Lung (tissue), 12 donors: ENCODE results near the gene FAM200C. TPM values are rescaled to one million over a fixed set of nuclear protein-coding genes. Genes with fewer than 3 reads are reported as not detected.

Experiments
- ATAC-seq: fragments of 200-7000 bp; cut with Tn5 transposase; one replicate; pipeline ENCODE4 v1.9.1; 2020; ENCODE audit warnings: moderate number of reproducible peaks; ENCODE audit not compliant: insufficient read depth, low FRiP score
- DNase-seq, 3 donors: peaks; one replicate each; pipeline ENCODE4 v3.0.0-alpha.2; 2013 to 2017
- H3K27ac ChIP-seq, 2 donors: one replicate each; pipeline ENCODE4 v1.5.1; 2013; ENCODE audit warnings: mild to moderate bottlenecking in 2 of 2, moderate library complexity in 2 of 2, control low read depth in 1 of 2, inconsistent platforms in 1 of 2, low read depth in 1 of 2, low read length in 1 of 2
- H3K27me3 ChIP-seq, 3 donors: one replicate each; pipeline ENCODE4 v1.5.1; 2013; ENCODE audit warnings: low read length in 2 of 3; ENCODE audit not compliant: control insufficient read depth in 3 of 3, insufficient read depth in 3 of 3
- H3K36me3 ChIP-seq, 4 donors: one replicate each; pipeline ENCODE4 v1.5.1; 2013; ENCODE audit warnings: low read length in 4 of 4, mild to moderate bottlenecking in 1 of 4, moderate library complexity in 1 of 4; ENCODE audit not compliant: control insufficient read depth in 4 of 4, insufficient read depth in 4 of 4
- H3K4me1 ChIP-seq, 5 donors: one replicate each; pipeline ENCODE4 v1.5.1; 2013; ENCODE audit warnings: low read length in 5 of 5, mild to moderate bottlenecking in 2 of 5, moderate library complexity in 1 of 5; ENCODE audit not compliant: control insufficient read depth in 5 of 5, insufficient read depth in 5 of 5
- H3K4me3 ChIP-seq: one replicate; pipeline ENCODE4 v1.5.1; 2013; ENCODE audit warnings: mild to moderate bottlenecking, control low read depth, moderate library complexity
- H3K9ac ChIP-seq, 2 donors: one replicate each; pipeline ENCODE4 v1.5.1; 2013; ENCODE audit warnings: low read length in 2 of 2, control low read depth in 1 of 2; ENCODE audit not compliant: insufficient read depth in 1 of 2
- H3K9me3 ChIP-seq, 4 donors: one replicate each; pipeline ENCODE4 v1.5.1; 2013; ENCODE audit warnings: low read length in 3 of 4, mild to moderate bottlenecking in 1 of 4, moderate library complexity in 1 of 4; ENCODE audit not compliant: control insufficient read depth in 4 of 4, insufficient read depth in 3 of 4
- WGBS, 2 donors: extraction: QIAGEN DNeasy Blood & Tissue Kit; methylation state at CpG; one replicate each; pipeline ENCODE4 v1.1.7; 2013; 5-methylcytosine and 5-hydroxymethylcytosine counted together
- polyA plus RNA-seq, 2 donors: library from polyadenylated mRNA; stranded (reverse); fragments of 200-250 nt; gene quantifications; one replicate each; pipeline ENCODE4 v1.2.1, GENCODE V29; 2013
- total RNA-seq, 2 donors: library from RNA; depleted of rRNA in 1 of 2; stranded (reverse); fragments of >200 nt in 1 of 2; gene quantifications; one replicate each; pipeline ENCODE4 v1.2.1, GENCODE V29; 2014 to 2021
- TF ChIP-seq, protein P1 (sequence below): IDR thresholded peaks from 2 replicates; pipeline ENCODE4 v1.5.1; 2012; ENCODE audit warnings: mild to moderate bottlenecking; ENCODE audit errors: control extremely low read depth, extremely low read depth
- donor health status: control.
- donor health status: control.
- donor health status: Bipolar disorder and iron deficiency.
- donor health status: healthy.
- donor health status: DM: yes; HTN: yes; CAD: no.

Gene FAM200C
- total and polyA plus RNA-seq, 4 donors: 1.1 to 12.3 (median 3.7) TPM

DNA sequence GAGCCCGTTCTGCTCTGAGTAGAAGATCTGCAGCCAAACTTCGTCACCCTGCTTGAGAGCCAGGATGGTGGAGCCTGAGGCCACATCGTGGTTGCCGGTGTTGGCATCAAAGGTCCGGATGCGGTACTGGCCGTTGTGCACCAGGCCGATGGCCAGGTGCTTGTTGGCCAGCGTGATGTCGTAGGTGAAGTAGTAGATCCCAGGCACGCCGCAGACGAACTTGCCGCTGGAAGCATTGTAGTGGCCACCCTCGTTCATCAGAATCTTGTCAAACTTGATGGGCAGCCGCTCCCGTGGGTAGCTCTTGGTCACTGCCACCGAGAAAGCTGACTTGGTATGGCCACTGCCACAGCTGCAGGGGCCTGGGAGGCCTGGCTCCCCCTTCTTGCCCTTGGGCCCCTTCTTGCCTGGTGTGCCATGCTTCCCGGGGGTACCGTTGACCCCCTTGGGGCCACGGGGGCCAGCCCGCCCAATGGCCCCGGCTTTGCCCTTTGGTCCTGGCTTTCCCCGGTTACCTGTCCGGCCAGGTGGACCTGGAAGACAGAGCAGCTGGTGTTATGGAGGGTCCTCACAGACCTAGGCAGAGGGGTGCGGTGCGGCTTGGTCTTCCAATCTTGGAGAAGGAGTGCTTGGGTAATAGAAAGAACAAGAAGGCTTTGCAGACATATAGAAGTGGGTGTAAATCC lies 50.5 kb downstream of the FAM200C start:
- TF ChIP-seq, protein P1, sequence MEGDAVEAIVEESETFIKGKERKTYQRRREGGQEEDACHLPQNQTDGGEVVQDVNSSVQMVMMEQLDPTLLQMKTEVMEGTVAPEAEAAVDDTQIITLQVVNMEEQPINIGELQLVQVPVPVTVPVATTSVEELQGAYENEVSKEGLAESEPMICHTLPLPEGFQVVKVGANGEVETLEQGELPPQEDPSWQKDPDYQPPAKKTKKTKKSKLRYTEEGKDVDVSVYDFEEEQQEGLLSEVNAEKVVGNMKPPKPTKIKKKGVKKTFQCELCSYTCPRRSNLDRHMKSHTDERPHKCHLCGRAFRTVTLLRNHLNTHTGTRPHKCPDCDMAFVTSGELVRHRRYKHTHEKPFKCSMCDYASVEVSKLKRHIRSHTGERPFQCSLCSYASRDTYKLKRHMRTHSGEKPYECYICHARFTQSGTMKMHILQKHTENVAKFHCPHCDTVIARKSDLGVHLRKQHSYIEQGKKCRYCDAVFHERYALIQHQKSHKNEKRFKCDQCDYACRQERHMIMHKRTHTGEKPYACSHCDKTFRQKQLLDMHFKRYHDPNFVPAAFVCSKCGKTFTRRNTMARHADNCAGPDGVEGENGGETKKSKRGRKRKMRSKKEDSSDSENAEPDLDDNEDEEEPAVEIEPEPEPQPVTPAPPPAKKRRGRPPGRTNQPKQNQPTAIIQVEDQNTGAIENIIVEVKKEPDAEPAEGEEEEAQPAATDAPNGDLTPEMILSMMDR: no peak
- Histone ChIP-seq H3K27me3 (no peaks in the 10 kb centered on the region), H3K9ac (no peak overlapping the region), H3K9me3 (no peaks in the 10 kb centered on the region), H3K36me3 (no peaks in the 10 kb centered on the region), H3K27ac (no peak overlapping the region), H3K4me3 (no peak overlapping the region), H3K4me1 (no peaks in the 10 kb centered on the region)
- DNase-seq (no peak), ATAC-seq (no peak)
- WGBS, 2 donors: 94 to 96% methylated on average over 27 of the region's 27 CpGs

DNA sequence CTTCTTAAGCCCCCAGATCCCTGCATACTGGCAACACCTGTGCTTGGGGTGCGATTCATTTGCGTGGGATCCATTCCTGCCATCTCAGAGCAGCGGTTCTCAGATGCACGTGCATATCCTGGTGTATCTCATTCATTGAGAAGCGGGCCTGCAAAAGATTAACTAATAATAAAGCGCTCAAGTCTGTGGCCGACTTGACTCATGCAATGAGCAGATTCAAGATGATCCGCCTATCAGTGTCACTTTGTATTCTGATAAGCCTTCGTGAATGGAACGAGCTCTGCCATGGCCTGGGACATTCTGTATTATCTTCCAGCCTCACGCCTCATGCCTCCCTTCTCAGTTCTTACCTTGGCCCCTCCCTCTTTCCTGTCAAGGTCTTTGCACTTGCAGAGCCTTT lies 51.8 kb downstream of the FAM200C start:
- TF ChIP-seq, protein P1: no peak
- peaks cover 0 to 1% (median 0%) of the 10 kb centered on the region in 5 donors for H3K4me1 ChIP-seq
- H3K4me3 ChIP-seq: no peak overlapping the region
- no peaks in the 10 kb centered on the region for H3K27me3 ChIP-seq
- H3K9ac ChIP-seq: no peak overlapping the region
- no peaks in the 10 kb centered on the region for H3K9me3 ChIP-seq
- H3K27ac ChIP-seq: no peak overlapping the region
- 85 to 90% methylated on average over 11 of the region's 11 CpGs for WGBS, 2 donors
- no peaks in the 10 kb centered on the region for H3K36me3 ChIP-seq
- DNase-seq (no peak), ATAC-seq (no peak)

GRCh38 chr5:160347448-160347847 lies 52.4 kb downstream of the FAM200C start:
- peaks cover 0 to 1% (median 0%) of the 10 kb centered on the region in 5 donors for H3K4me1 ChIP-seq
- DNase-seq (no peak), ATAC-seq (no peak)
- no peak overlapping the region for H3K4me3 ChIP-seq
- H3K27ac ChIP-seq: no peak overlapping the region
- TF ChIP-seq, protein P1: no peak
- no peaks in the 10 kb centered on the region for H3K9me3 ChIP-seq
- H3K27me3 ChIP-seq: no peaks in the 10 kb centered on the region
- WGBS, 2 donors: 71 to 89% methylated on average over 6 of the region's 6 CpGs
- H3K9ac ChIP-seq: no peak overlapping the region
- H3K36me3 ChIP-seq: no peaks in the 10 kb centered on the region

Other genes starting within 250 kb of the FAM200C start
- 10 to 100 TPM in 1 of 2 donors, 1 to 10 TPM in 1; 5.0 to 13.1 TPM for gene FABP6, start 170.5 kb downstream of the FAM200C start, total RNA-seq
- gene FABP6, start 170.5 kb downstream of the FAM200C start, polyA plus RNA-seq: 1 to 10 TPM; 6.0 to 6.6 TPM
- gene CCNJL, start 87.5 kb downstream of the FAM200C start, total RNA-seq: 10 to 100 TPM in 1 of 2 donors, 1 to 10 TPM in 1; 9.1 to 22.3 TPM
- gene CCNJL, start 87.5 kb downstream of the FAM200C start, polyA plus RNA-seq: 10 to 100 TPM; 10.4 to 16.5 TPM
- gene C1QTNF2, start 29.4 kb downstream of the FAM200C start, total RNA-seq: 1 to 10 TPM; 2.1 to 3.0 TPM
- 1 to 10 TPM in 1 of 2 donors, under 1 TPM in 1; 0.62 to 1.1 TPM for gene C1QTNF2, start 29.4 kb downstream of the FAM200C start, polyA plus RNA-seq
- gene SLU7, start 19.0 kb upstream of the FAM200C start, total RNA-seq: 10 to 100 TPM; 35.2 to 35.6 TPM
- 10 to 100 TPM; 26.7 to 34.4 TPM for gene SLU7, start 19.0 kb upstream of the FAM200C start, polyA plus RNA-seq
- 10 to 100 TPM in 1 of 2 donors, 1 to 10 TPM in 1; 4.0 to 17.1 TPM for gene PTTG1, start 21.8 kb upstream of the FAM200C start, total RNA-seq
- gene PTTG1, start 21.8 kb upstream of the FAM200C start, polyA plus RNA-seq: 10 to 100 TPM; 13.7 to 29.2 TPM